HG02798 (cell line): ENCODE data around the gene PTN.

Experiments used
- ATAC-seq: cut with Tn5 transposase; IDR thresholded peaks from one replicate; pipeline ENCODE4 v1.9.1; 2021; ENCODE audit warnings: mild to moderate bottlenecking; ENCODE audit not compliant: unreplicated experiment, poor library complexity

Gene PTN

GRCh38 chr7:137325927-137326326, 17.6 kb downstream of the PTN start:
- ATAC-seq, result no peak

- no peak for ATAC-seq
These were observed 18.5 kb downstream of the PTN start for GRCh38 chr7:137324796-137325696.

GRCh38 chr7:137316648-137317353, 26.7 kb downstream of the PTN start:
- no peak for ATAC-seq

GRCh38 chr7:137313201-137313600, 30.3 kb downstream of the PTN start:
- ATAC-seq, result no peak

- no peak for ATAC-seq
These were observed 36.8 kb downstream of the PTN start for GRCh38 chr7:137306748-137307147.

GRCh38 chr7:137305901-137306621, 37.5 kb downstream of the PTN start:
- no peak for ATAC-seq

GRCh38 chr7:137304624-137305235, 38.8 kb downstream of the PTN start:
- no peak for ATAC-seq

- no peak for ATAC-seq
These were observed 39.4 kb downstream of the PTN start for GRCh38 chr7:137304165-137304564.

- ATAC-seq, result no peak
These were observed 41.5 kb downstream of the PTN start for GRCh38 chr7:137302081-137302480.

GRCh38 chr7:137298464-137298794, 45.1 kb downstream of the PTN start:
- ATAC-seq, result no peak

- ATAC-seq, result no peak
These were observed 45.7 kb downstream of the PTN start for GRCh38 chr7:137297551-137298463.

- ATAC-seq, result no peak
These were observed 47.0 kb downstream of the PTN start for GRCh38 chr7:137296576-137296975.

GRCh38 chr7:137295739-137296324, 47.7 kb downstream of the PTN start:
- ATAC-seq, result no peak

GRCh38 chr7:137289101-137289500, 54.4 kb downstream of the PTN start:
- no peak for ATAC-seq

GRCh38 chr7:137287651-137288258, 55.8 kb downstream of the PTN start:
- no peak for ATAC-seq

GRCh38 chr7:137283153-137283552, 60.4 kb downstream of the PTN start:
- no peak for ATAC-seq

- ATAC-seq, result no peak
These were observed 61.5 kb downstream of the PTN start for GRCh38 chr7:137282043-137282442.

- ATAC-seq, result no peak
These were observed 67.3 kb downstream of the PTN start for GRCh38 chr7:137276189-137276588.

- no peak for ATAC-seq
These were observed 71.3 kb downstream of the PTN start for GRCh38 chr7:137272249-137272648.
